HepG2 (cell line): Measurements from ENCODE around the gene BBLN. TPM values are rescaled to one million over a fixed set of nuclear protein-coding genes. Genes with fewer than 3 reads are reported as not detected.

ENCODE experiments used
- ATAC-seq: fragments of 200-7000 bp; cut with Tn5 transposase; 3 replicates; pipeline ENCODE4 v1.9.1; 2020; ENCODE audit warnings: mild to moderate bottlenecking, moderate library complexity
- BruUV-seq: library from RNA; stranded (reverse); fragments of 400-500 nt; replicated peaks from 2 replicates; lab custom pipeline; 2021; lab: Mats Ljungman, UMichigan
- CTCF ChIA-PET: fragments of 300-600 bp; formaldehyde crosslinking; extraction: SDS; loops from one replicate; lab custom pipeline; 2021; ENCODE audit warnings: low total read pairs, inconsistent platforms, low intra/inter-chr PET ratio; lab: Yijun Ruan, JAX
- POLR2A ChIA-PET: fragments of 350-600 bp; sonication (Branson Sonifier 250); formaldehyde crosslinking; loops from one replicate; lab custom pipeline; 2020; ENCODE audit warnings: antibody characterized with exemption, inconsistent platforms; lab: Yijun Ruan, JAX
- DNase-seq: peaks from one replicate; pipeline ENCODE4 v3.0.0-alpha.2; 2015; ENCODE audit warnings: low spot score
- FAIRE-seq: peaks from 3 replicates; lab custom pipeline; 2011; peaks lifted over from hg19 to GRCh38; lab: Jason Lieb, UNC
- H2AFZ ChIP-seq: one replicate; pipeline ENCODE4 v1.6.1; 2011; ENCODE audit warnings: low read length, inconsistent platforms
- H3K27ac ChIP-seq: fragments of 300-600 bp; 3 replicates; pipeline ENCODE4 v1.8.0; 2011; ENCODE audit warnings: mixed run types, mild to moderate bottlenecking, mixed read lengths, low read length, inconsistent platforms; ENCODE audit not compliant: insufficient read depth; ENCODE audit errors: extremely low read length
- H3K27me3 ChIP-seq, 2 experiments: fragments of 200-600 bp in 1 of 2; 2 replicates in 1 of 2; 3 replicates in 1 of 2; pipeline versions ENCODE4 v1.6.0 to v1.8.0; 2011; ENCODE audit warnings: low read length in 2 of 2, mild to moderate bottlenecking in 2 of 2, moderate library complexity in 2 of 2, inconsistent platforms in 1 of 2; ENCODE audit not compliant: insufficient read depth in 2 of 2, control insufficient read depth in 1 of 2
- H3K36me3 ChIP-seq, 2 experiments: fragments of 200-600 bp in 1 of 2; replicated peaks in 1 of 2; 2 replicates in 1 of 2; 3 replicates in 1 of 2; pipeline versions ENCODE4 v1.5.1 to v1.8.0; 2011; ENCODE audit warnings: low read length in 2 of 2, inconsistent platforms in 1 of 2; ENCODE audit not compliant: insufficient read depth in 2 of 2, control insufficient read depth in 1 of 2
- H3K4me1 ChIP-seq: 2 replicates; pipeline ENCODE4 v1.5.1; 2012; ENCODE audit warnings: low read length, inconsistent platforms; ENCODE audit not compliant: insufficient read depth
- H3K4me2 ChIP-seq: 2 replicates; pipeline ENCODE4 v1.6.0; 2011; ENCODE audit warnings: low read depth, low read length, inconsistent platforms
- H3K4me3 ChIP-seq, 3 experiments: fragments of 200-600 bp in 1 of 3; sonication (generic), shearing (Covaris generic) in 1 of 3; replicated peaks in 1 of 3; 2 replicates each; pipeline ENCODE4 v1.5.1; 2011 to 2016; ENCODE audit warnings: low read length in 3 of 3, inconsistent platforms in 2 of 3, low read depth in 2 of 3, mild to moderate bottlenecking in 2 of 3, control low read depth in 1 of 3, mixed read lengths in 1 of 3; ENCODE audit not compliant: insufficient read depth in 1 of 3
- H3K79me2 ChIP-seq: one replicate; pipeline ENCODE4 v1.6.1; 2011; ENCODE audit warnings: low read length, inconsistent platforms; ENCODE audit not compliant: insufficient read depth
- H3K9ac ChIP-seq: 2 replicates; pipeline ENCODE4 v1.6.0; 2011; ENCODE audit warnings: mild to moderate bottlenecking, low read depth, low read length, inconsistent platforms; ENCODE audit not compliant: insufficient read depth
- H3K9me3 ChIP-seq: 2 replicates; pipeline ENCODE4 v1.5.1; 2012; ENCODE audit warnings: mild to moderate bottlenecking, low read length
- H4K20me1 ChIP-seq: 2 replicates; pipeline ENCODE4 v1.6.0; 2011; ENCODE audit warnings: inconsistent platforms, mild to moderate bottlenecking, low read length, moderate library complexity; ENCODE audit not compliant: insufficient read depth
- CCAR2 ChIP-seq: fragments of 200-400 bp; formaldehyde crosslinking; optimal IDR thresholded peaks from 2 replicates; pipeline ENCODE3; 2018; ENCODE audit warnings: low read depth, mild to moderate bottlenecking, low read length, moderate library complexity
- CENPX ChIP-seq: sonication (generic); formaldehyde crosslinking; IDR thresholded peaks from 2 replicates; pipeline ENCODE4 v1.9.0; 2021; ENCODE audit warnings: mild to moderate bottlenecking, missing genetic modification reagents, moderate library complexity
- CHCHD3 ChIP-seq: sonication (generic); formaldehyde crosslinking; IDR thresholded peaks from 2 replicates; pipeline ENCODE4 v1.8.0; 2022; ENCODE audit warnings: mild to moderate bottlenecking, missing genetic modification reagents, moderate library complexity
- DNMT1 ChIP-seq: sonication (generic); formaldehyde crosslinking; IDR thresholded peaks from 2 replicates; pipeline ENCODE4 v1.5.1; 2020; ENCODE audit warnings: mild to moderate bottlenecking, missing genetic modification reagents
- HOXA9 ChIP-seq: sonication (generic); formaldehyde crosslinking; IDR thresholded peaks from 2 replicates; pipeline ENCODE4 v1.8.1; 2022; ENCODE audit warnings: missing genetic modification reagents, mild to moderate bottlenecking, moderate library complexity, borderline replicate concordance
- KDM1A ChIP-seq: IDR thresholded peaks from 2 replicates; pipeline ENCODE4 v1.6.1; 2016; ENCODE audit warnings: missing compliant biosample characterization
- NR2C2 ChIP-seq: sonication (generic); formaldehyde crosslinking; IDR thresholded peaks from 2 replicates; pipeline ENCODE4 v1.4.0; 2020; ENCODE audit warnings: missing genetic modification reagents, mild to moderate bottlenecking, moderate library complexity, borderline replicate concordance
- TBX2 ChIP-seq: sonication (generic); formaldehyde crosslinking; IDR thresholded peaks from 2 replicates; pipeline ENCODE4 v1.5.0; 2020; ENCODE audit warnings: missing genetic modification reagents, mild to moderate bottlenecking, borderline replicate concordance
- TP53 ChIP-seq: sonication (generic); formaldehyde crosslinking; conservative IDR thresholded peaks from 2 replicates; pipeline ENCODE4 v1.4.0; 2020; ENCODE audit warnings: missing genetic modification reagents
- ZFP82 ChIP-seq: sonication (generic); formaldehyde crosslinking; IDR thresholded peaks from 2 replicates; pipeline ENCODE4 v1.5.1; 2020; ENCODE audit warnings: mild to moderate bottlenecking, missing genetic modification reagents, borderline replicate concordance
- ZNF138 ChIP-seq: sonication (generic); formaldehyde crosslinking; IDR thresholded peaks from 2 replicates; pipeline ENCODE4 v1.5.0; 2020; ENCODE audit warnings: mild to moderate bottlenecking, low read depth, missing genetic modification reagents
- ZNF432 ChIP-seq: sonication (generic); formaldehyde crosslinking; IDR thresholded peaks from 2 replicates; pipeline ENCODE4 v1.5.0; 2020; ENCODE audit warnings: missing genetic modification reagents, mild to moderate bottlenecking, borderline replicate concordance
- ZNF550 ChIP-seq: sonication (generic); formaldehyde crosslinking; IDR thresholded peaks from 2 replicates; pipeline ENCODE4 v1.4.0; 2020; ENCODE audit warnings: mild to moderate bottlenecking, missing genetic modification reagents, borderline replicate concordance
- WGBS: methylation state at CpG from one replicate; pipeline ENCODE4 v1.1.6; 2017; ENCODE audit warnings: low lambda C conversion rate; 5-methylcytosine and 5-hydroxymethylcytosine counted together
- in situ Hi-C: cut with HindIII; loops from 2 replicates; pipeline ENCODE4 v1.10.0; 2017; ENCODE audit warnings: low pct_unique_long_range_greater_than_20kb; ENCODE audit not compliant: extremely low pct_ligation_motif_present
- intact Hi-C: fragments of 100-400 bp; cut with micrococcal nuclease; formaldehyde crosslinking; loops from one replicate; pipeline ENCODE4 v1.10.0; 2022; ENCODE audit not compliant: unreplicated experiment
- polyA plus RNA-seq, 8 experiments: library from polyadenylated mRNA; depleted of rRNA in 3 of 8; stranded (reverse) in 7 of 8; unstranded in 1 of 8; fragments of >200 nt; fragmentation: Illumina TruSeq in 4 of 8; extraction: Trizol in 4 of 8; gene quantifications; 2 replicates each; pipeline versions ENCODE4 v1.2.1 to v1.2.3, GENCODE V29; 2011 to 2016; ENCODE audit warnings: low read depth in 4 of 8, missing spikeins in 1 of 8, mixed read lengths in 1 of 8; ENCODE audit not compliant: insufficient read depth in 1 of 8
- total RNA-seq, 5 experiments: library from RNA; depleted of rRNA; stranded (reverse); fragments of >200 nt; fragmentation: Illumina TruSeq; extraction: Trizol; gene quantifications; 2 replicates each; pipeline ENCODE4 v1.2.3, GENCODE V29; 2016; ENCODE audit warnings: low read depth in 1 of 5
- TF ChIP-seq, protein P1 (sequence below): sonication (generic); formaldehyde crosslinking; IDR thresholded peaks from 2 replicates; pipeline ENCODE4 v1.4.0; 2020; ENCODE audit warnings: missing genetic modification reagents

BBLN gene
- total and polyA plus RNA-seq, 2 of the 13 experiments (the other 11 are each of a cell fraction or from before 2014, with no cell fraction given), result 27.6 to 33.1 TPM

DNA sequence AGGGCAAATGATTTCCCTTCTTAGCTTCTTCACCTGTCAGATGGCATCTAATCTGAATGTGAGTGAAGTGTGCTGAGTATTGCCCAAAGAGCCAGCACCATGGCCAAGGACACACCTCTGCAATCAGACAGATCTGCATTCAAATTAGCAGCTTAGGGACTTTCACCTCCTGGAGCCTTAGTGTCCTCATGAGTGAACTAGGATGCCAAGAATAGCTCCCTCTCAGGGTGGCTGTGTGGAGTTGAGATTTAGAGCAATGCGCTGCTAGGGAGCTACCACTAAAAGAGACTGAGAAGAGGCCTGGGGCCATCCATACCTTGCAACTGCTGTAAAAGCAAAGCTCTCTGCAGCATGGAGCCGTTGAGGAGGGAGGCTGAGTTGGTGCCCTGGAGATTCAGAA, 29.9 kb downstream of the BBLN start:
- Histone ChIP-seq H3K9me3 (no peaks in the 10 kb centered on the region), H3K79me2 (peaks cover 9% of the 10 kb centered on the region), H2AFZ (no peak overlapping the region), H3K9ac (peak overlapping the region; percentile 81; the same call in 1 of the 2 replicates), H3K27me3 (no peaks in the 10 kb centered on the region)
- CTCF ChIA-PET, result no interaction called here
- TF ChIP-seq TP53 (CRISPR knock-in tag) (no peak), DNMT1 (CRISPR knock-in tag) (0 out of 2 replicates have a peak, but pooled peaks have one; percentile 13)
- TF ChIP-seq, all 625 proteins: peak for 1
- intact Hi-C loops (no loop called here), in situ Hi-C loops (no loop called here)
- Histone ChIP-seq H3K27ac (no peak overlapping the region), H3K4me2 (peak overlapping the region; percentile 71), H3K4me1 (peaks cover 11% of the 10 kb centered on the region), H3K36me3 (peaks cover 6 to 34% of the 10 kb centered on the region in 2 experiments; a peak in 4 of 5 replicates), H4K20me1 (no peaks in the 10 kb centered on the region), H3K4me3 (peak overlapping the region; percentile 75 to 95 (median 82); a peak in 4 of 6 replicates)
- POLR2A ChIA-PET, result interaction anchor here (1.3 to 1.4 kb wide), 2 partner anchors 16 to 37 kb away, joined by 3 to 5 read pairs; no protein-coding TSS in a partner anchor
- no TSS peak for BruUV-seq
- DNase-seq, result no peak
- FAIRE-seq, result no peak
- ATAC-seq, result peak; percentile 20; the same call in 2 of the 3 replicates
- 83% methylated on average over 2 of the region's 2 CpGs for WGBS

DNA sequence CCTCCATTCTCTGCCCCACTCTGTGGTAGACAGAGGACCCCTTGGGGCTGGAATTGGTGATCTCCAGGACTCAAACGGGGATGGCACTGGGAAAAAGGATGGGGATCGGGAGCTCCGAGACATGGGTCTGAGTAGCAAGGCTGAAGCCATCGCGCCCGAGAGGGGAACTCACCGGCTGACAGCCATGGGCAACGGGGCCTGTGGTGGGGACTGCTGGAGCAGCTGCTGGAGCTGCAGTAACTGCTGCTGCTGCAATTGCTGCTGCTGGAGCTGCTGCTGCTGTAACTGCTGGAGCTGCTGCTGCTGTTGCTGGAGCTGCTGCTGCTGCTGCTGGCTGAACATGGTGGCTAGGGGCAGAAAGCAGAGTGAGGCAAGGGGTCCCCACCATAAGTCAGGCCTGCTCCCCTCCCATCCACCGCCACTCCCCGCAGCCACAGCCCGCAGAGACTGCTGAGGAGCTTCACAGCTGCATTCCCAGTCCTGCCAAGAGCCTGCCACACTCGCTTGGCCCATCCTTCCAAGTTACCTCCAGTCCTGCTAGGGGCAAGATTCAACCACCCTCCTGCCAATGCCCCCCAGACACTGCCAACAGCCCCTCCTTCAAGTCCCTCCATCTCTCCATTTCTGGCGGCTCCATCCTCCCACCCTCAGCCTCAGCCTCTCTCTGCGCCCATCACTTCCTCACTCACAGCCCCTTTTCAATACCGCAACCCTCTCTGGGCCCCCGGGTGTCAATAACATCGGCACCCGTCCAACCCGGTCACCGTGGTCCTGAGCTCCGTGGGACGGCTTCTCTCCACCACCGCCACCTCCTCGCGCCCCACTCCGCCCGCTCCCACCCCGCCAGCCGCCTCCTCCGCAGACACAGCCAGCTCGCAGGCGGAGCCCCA, 30.7 kb downstream of the BBLN start:
- DNase-seq, result no peak
- CTCF ChIA-PET, result interaction anchor here (1.2 kb wide), 1 partner anchor 66 kb away, joined by 3 read pairs; no protein-coding TSS in a partner anchor
- Histone ChIP-seq H4K20me1 (no peaks in the 10 kb centered on the region), H3K36me3 (peaks cover 6 to 26% of the 10 kb centered on the region in 2 experiments; a peak in 4 of 5 replicates), H3K27ac (peak overlapping the region; percentile 58), H3K4me3 (peak overlapping the region; percentile 75 to 95 (median 82)), H3K79me2 (peaks cover 9% of the 10 kb centered on the region), H3K4me2 (peak overlapping the region; percentile 71), H3K9me3 (no peaks in the 10 kb centered on the region), H2AFZ (no peak overlapping the region), H3K4me1 (peaks cover 11% of the 10 kb centered on the region), H3K27me3 (no peaks in the 10 kb centered on the region), H3K9ac (peak overlapping the region; percentile 81)
- FAIRE-seq, result no peak
- ATAC-seq, result peak; percentile 51
- in situ Hi-C loops (no loop called here), intact Hi-C loops (no loop called here)
- POLR2A ChIA-PET, result interaction anchor here (0.7 to 1.4 kb wide), 5 partner anchors 14 to 38 kb away, joined by 3 to 5 read pairs (median 3); partner anchors contain the start of gene BBLN
- 18% methylated on average over 29 of the region's 32 CpGs for WGBS
- BruUV-seq, result TSS peak; percentile 67
- TF ChIP-seq ZNF550, result no peak
- no peak for TF ChIP-seq ZNF432 (CRISPR knock-in tag)
- TF ChIP-seq, protein P1, sequence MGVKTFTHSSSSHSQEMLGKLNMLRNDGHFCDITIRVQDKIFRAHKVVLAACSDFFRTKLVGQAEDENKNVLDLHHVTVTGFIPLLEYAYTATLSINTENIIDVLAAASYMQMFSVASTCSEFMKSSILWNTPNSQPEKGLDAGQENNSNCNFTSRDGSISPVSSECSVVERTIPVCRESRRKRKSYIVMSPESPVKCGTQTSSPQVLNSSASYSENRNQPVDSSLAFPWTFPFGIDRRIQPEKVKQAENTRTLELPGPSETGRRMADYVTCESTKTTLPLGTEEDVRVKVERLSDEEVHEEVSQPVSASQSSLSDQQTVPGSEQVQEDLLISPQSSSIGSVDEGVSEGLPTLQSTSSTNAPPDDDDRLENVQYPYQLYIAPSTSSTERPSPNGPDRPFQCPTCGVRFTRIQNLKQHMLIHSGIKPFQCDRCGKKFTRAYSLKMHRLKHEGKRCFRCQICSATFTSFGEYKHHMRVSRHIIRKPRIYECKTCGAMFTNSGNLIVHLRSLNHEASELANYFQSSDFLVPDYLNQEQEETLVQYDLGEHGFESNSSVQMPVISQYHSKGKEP (CRISPR knock-in tag), result no peak
- TF ChIP-seq NR2C2, result no peak
- TF ChIP-seq HOXA9 (CRISPR knock-in tag), result 0 out of 2 replicates have a peak, but pooled peaks have one; percentile 12
- no peak for TF ChIP-seq ZNF138 (CRISPR knock-in tag)
- no peak for TF ChIP-seq CHCHD3
- TF ChIP-seq CCAR2, result no peak
- no peak for TF ChIP-seq ZFP82 (CRISPR knock-in tag)
- no peak for TF ChIP-seq KDM1A (CRISPR knock-in tag)
- 0 out of 2 replicates have a peak, but pooled peaks have one; percentile 23 for TF ChIP-seq TBX2 (CRISPR knock-in tag)
- no peak for TF ChIP-seq CENPX (CRISPR knock-in tag)
